ENCODE measurements around the gene ZNF384.

ZNF384 gene

GRCh38 chr12:6631549-6631961, 57.6 kb downstream of the ZNF384 start:
- peaks cover 43% of the 10 kb centered on the region for H3K4me1 Mint-ChIP-seq (ENCODE audit: low read depth)
- H3K9me3 Mint-ChIP-seq = no peaks in the 10 kb centered on the region
- no peaks in the 10 kb centered on the region for H3K27me3 Mint-ChIP-seq (ENCODE audit: low read depth)
- peak overlapping the region; percentile 96 for H3K27ac Mint-ChIP-seq
- H3K4me3 Mint-ChIP-seq = peak overlapping the region; percentile 74
- peaks cover 2% of the 10 kb centered on the region for H3K36me3 Mint-ChIP-seq (ENCODE audit: low read depth)

- H3K36me3 Mint-ChIP-seq (ENCODE audit: low read depth) = peaks cover 2% of the 10 kb centered on the region
- H3K27ac Mint-ChIP-seq = peak overlapping the region; percentile 96
- peak overlapping the region; percentile 74 for H3K4me3 Mint-ChIP-seq
- H3K27me3 Mint-ChIP-seq (ENCODE audit: low read depth) = no peaks in the 10 kb centered on the region
- H3K4me1 Mint-ChIP-seq (ENCODE audit: low read depth) = peaks cover 41% of the 10 kb centered on the region
- H3K9me3 Mint-ChIP-seq = no peaks in the 10 kb centered on the region
Measured at GRCh38 chr12:6630736-6631135, 58.4 kb downstream of the ZNF384 start.

GRCh38 chr12:6627616-6628015, 61.6 kb downstream of the ZNF384 start:
- Mint-ChIP-seq H3K4me3 (peak overlapping the region; percentile 89), H3K27ac (peak overlapping the region; percentile 83), H3K27me3 (ENCODE audit: low read depth) (no peaks in the 10 kb centered on the region), H3K9me3 (no peaks in the 10 kb centered on the region), H3K36me3 (ENCODE audit: low read depth) (peaks cover 2% of the 10 kb centered on the region), H3K4me1 (ENCODE audit: low read depth) (peaks cover 31% of the 10 kb centered on the region)

GRCh38 chr12:6626654-6627283, 62.4 kb downstream of the ZNF384 start:
- Mint-ChIP-seq H3K4me1 (ENCODE audit: low read depth) (peaks cover 25% of the 10 kb centered on the region), H3K4me3 (no peak overlapping the region), H3K9me3 (no peaks in the 10 kb centered on the region), H3K27ac (no peak overlapping the region), H3K36me3 (ENCODE audit: low read depth) (peaks cover 2% of the 10 kb centered on the region), H3K27me3 (ENCODE audit: low read depth) (no peaks in the 10 kb centered on the region)

GRCh38 chr12:6620885-6621274, 68.3 kb downstream of the ZNF384 start:
- no peaks in the 10 kb centered on the region for H3K9me3 Mint-ChIP-seq
- peaks cover 6% of the 10 kb centered on the region for H3K4me1 Mint-ChIP-seq (ENCODE audit: low read depth)
- H3K27ac Mint-ChIP-seq = no peak overlapping the region
- peak overlapping the region; percentile 25 for H3K4me3 Mint-ChIP-seq
- H3K27me3 Mint-ChIP-seq (ENCODE audit: low read depth) = no peaks in the 10 kb centered on the region
- peaks cover 3% of the 10 kb centered on the region for H3K36me3 Mint-ChIP-seq (ENCODE audit: low read depth)

- Mint-ChIP-seq H3K27me3 (ENCODE audit: low read depth) (no peaks in the 10 kb centered on the region), H3K36me3 (ENCODE audit: low read depth) (peaks cover 3% of the 10 kb centered on the region), H3K4me3 (no peak overlapping the region), H3K9me3 (no peaks in the 10 kb centered on the region), H3K27ac (no peak overlapping the region), H3K4me1 (ENCODE audit: low read depth) (peaks cover 6% of the 10 kb centered on the region)
Measured at GRCh38 chr12:6620137-6620884, 68.9 kb downstream of the ZNF384 start.

GRCh38 chr12:6618483-6619225, 70.5 kb downstream of the ZNF384 start:
- no peak overlapping the region for H3K27ac Mint-ChIP-seq
- peaks cover 10% of the 10 kb centered on the region for H3K4me1 Mint-ChIP-seq (ENCODE audit: low read depth)
- H3K9me3 Mint-ChIP-seq = no peaks in the 10 kb centered on the region
- no peaks in the 10 kb centered on the region for H3K27me3 Mint-ChIP-seq (ENCODE audit: low read depth)
- no peak overlapping the region for H3K4me3 Mint-ChIP-seq
- peaks cover 3% of the 10 kb centered on the region for H3K36me3 Mint-ChIP-seq (ENCODE audit: low read depth)
